HG03432 (cell line): ENCODE measurements around the gene TBR1.
A peak's percentile ranks its signal among the peaks of the same experiment; 100 is the strongest.

Experiments used
- ATAC-seq: cut with Tn5 transposase; IDR thresholded peaks from one replicate; pipeline ENCODE4 v1.9.1; 2021; ENCODE audit warnings: mild to moderate bottlenecking, moderate library complexity; ENCODE audit not compliant: unreplicated experiment

Gene TBR1

GRCh38 chr2:161415987-161416707 is at the start of gene TBR1:
Gene TBR1 (plus strand): TSS chr2:161416297. CDS start chr2:161416411, 114 bp downstream.
- no peak for ATAC-seq

- ATAC-seq: no peak
Measured at GRCh38 chr2:161367675-161368074, 48.4 kb upstream of the TBR1 start.

GRCh38 chr2:161369311-161369710 is 46.8 kb upstream of the TBR1 start:
- no peak for ATAC-seq

GRCh38 chr2:161370981-161371380 is 45.1 kb upstream of the TBR1 start:
- ATAC-seq: no peak

GRCh38 chr2:161371869-161372268 is 44.2 kb upstream of the TBR1 start:
- ATAC-seq: no peak

- ATAC-seq: no peak
Measured at GRCh38 chr2:161373942-161374341, 42.2 kb upstream of the TBR1 start.

GRCh38 chr2:161374446-161374845 is 41.7 kb upstream of the TBR1 start:
- no peak for ATAC-seq

GRCh38 chr2:161379740-161380139 is 36.4 kb upstream of the TBR1 start:
- no peak for ATAC-seq

GRCh38 chr2:161381546-161381945 is 34.6 kb upstream of the TBR1 start:
- ATAC-seq: no peak

GRCh38 chr2:161382747-161383146 is 33.4 kb upstream of the TBR1 start:
- no peak for ATAC-seq

GRCh38 chr2:161384864-161385263 is 31.2 kb upstream of the TBR1 start:
- peak; percentile 83 for ATAC-seq

GRCh38 chr2:161386228-161386824 is 29.8 kb upstream of the TBR1 start:
- peak; percentile 71 for ATAC-seq

GRCh38 chr2:161388146-161388779 is 27.8 kb upstream of the TBR1 start:
- ATAC-seq: peak; percentile 30

- no peak for ATAC-seq
Measured at GRCh38 chr2:161391737-161392506, 24.2 kb upstream of the TBR1 start.

GRCh38 chr2:161400076-161400475 is 16.0 kb upstream of the TBR1 start:
- ATAC-seq: no peak

GRCh38 chr2:161402297-161402696 is 13.8 kb upstream of the TBR1 start:
- ATAC-seq: no peak

- no peak for ATAC-seq
Measured at GRCh38 chr2:161406316-161406715, 9.8 kb upstream of the TBR1 start.

GRCh38 chr2:161407597-161407996 is 8.5 kb upstream of the TBR1 start:
- no peak for ATAC-seq

GRCh38 chr2:161409308-161409907 is 6.7 kb upstream of the TBR1 start:
- ATAC-seq: no peak

- no peak for ATAC-seq
Measured at GRCh38 chr2:161412346-161412745, 3.8 kb upstream of the TBR1 start.
